IPS-NIHi11 (cell line): ENCODE data around the gene MRPL34.
"Not testable (repeated sequence)": the region's sequence is repeated elsewhere in the genome, so short reads cannot be mapped to it uniquely, and the experiment has no call there.

Experiments used
- DNase-seq: peaks from one replicate; pipeline ENCODE4 v3.0.0; 2012; ENCODE audit warnings: mixed read lengths, low spot score

Gene MRPL34

DNA sequence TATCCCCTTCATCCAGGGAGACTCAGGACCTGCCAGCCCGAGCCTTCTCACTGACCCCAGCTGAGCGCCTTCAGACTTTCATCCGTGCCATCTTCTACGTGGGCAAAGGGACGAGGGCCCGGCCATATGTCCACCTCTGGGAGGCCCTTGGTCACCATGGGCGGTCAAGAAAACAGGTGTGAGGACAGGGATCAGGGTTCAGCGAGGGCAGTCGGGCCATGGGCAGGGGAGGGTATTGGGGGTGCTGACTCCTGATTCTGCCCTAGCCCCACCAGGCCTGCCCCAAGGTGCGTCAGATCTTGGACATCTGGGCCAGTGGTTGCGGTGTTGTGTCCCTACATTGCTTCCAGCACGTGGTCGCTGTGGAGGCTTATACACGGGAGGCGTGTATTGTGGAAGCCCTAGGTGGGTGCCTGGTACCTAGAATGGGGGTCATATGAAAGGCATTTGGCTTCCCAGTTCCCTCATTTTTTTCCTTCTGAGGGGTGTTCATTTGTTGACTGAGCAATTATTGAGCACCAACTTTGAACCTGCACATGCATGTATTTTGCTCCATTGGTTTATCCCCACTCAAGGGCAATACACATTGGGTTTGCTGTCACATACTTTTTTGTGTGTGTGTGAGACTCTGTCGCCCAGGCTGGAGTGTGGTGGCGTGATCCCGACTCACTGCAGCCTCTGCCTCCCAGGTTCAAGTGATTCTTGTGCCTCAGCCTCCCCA is 20.1 kb upstream of the MRPL34 start:
- DNase-seq = no peak

GRCh38 chr19:17286263-17286662 is 19.4 kb upstream of the MRPL34 start:
- no peak for DNase-seq

- no peak for DNase-seq
Measured at GRCh38 chr19:17286752-17287151, 18.9 kb upstream of the MRPL34 start.

- DNase-seq = peak; percentile 91
Measured at GRCh38 chr19:17289489-17289888, 16.2 kb upstream of the MRPL34 start.

GRCh38 chr19:17292301-17293074 is 13.2 kb upstream of the MRPL34 start:
- peak; percentile 97 for DNase-seq

DNA sequence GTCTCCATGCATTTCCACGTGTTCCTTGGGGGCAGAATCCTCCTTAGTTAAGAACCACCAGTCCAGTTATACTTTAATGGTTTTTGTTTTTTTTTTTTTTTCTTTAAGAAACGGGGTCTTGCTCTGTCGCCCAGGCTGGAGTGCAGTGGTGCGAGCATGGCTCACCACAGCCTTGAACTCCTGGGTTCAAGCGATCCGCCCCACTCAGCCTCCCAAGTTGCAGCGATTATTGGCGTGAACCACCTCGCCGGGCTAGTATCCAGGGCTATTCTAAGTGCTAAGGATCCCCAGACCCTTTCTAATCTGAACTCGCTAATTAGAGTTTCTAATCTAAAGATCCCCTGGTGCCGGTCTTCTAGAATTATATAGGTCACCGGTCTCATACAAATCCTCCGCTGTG is 12.1 kb upstream of the MRPL34 start:
- DNase-seq = no peak

DNA sequence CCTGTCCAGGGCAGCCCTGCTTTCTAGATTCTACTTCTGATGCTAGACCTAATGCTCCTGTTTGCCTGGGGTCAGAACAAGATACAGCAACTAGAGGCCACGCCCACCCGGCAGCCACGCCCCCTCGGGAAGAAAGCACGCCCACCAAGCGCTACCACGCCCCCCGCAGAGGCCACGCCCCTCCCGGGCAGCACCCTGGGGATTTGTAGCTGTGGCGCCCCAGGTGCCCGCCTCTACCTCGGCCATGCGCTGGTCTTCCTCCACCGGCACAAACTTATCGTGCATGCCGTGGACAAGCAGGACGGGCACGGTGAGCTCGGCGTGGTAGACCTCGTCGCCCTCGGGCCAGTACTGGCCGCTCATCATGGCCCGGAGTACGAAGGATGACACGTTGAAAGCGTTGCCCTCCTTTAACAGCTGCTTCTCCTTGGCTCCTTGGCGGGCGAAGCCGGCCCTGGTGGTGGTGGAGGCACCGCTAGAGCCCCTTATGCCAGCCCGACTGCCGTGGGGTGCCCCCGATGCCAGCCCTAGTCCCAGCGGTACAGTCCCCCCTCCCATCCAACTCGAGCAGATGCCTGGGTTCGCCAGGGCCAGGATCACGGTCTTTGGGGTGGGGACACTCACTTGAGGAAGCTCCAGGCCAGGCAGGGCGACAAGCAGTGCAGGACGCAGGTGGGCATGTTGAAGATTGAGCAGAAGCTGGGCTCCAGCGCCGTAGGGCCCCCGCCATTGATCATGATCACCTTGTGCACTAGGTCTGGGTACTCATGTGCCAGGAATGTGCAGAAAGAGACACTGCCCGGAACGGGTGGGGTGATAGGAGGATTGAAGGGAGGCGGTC is 11.4 kb upstream of the MRPL34 start:
- peak; percentile 91 for DNase-seq

DNA sequence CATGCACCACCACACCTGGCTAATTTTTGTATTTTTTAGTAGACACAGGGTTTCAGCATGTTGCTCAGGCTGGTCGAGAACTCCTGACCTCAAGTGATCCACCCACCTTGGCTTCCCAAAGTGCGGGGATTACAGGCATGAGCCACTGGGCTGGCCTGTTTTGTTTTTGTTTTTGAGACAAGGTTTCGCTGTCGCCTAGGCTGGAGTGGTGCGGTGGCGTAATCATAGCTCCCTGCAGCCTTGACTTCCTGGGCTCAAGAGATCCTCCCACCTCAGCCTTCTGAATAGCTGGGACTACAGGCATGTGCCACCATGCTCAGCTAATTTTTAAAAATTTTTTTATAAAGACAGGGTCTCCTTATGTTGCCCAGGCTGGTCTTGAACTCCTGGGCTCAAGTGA is 10.1 kb upstream of the MRPL34 start:
- not testable (repeated sequence) for DNase-seq

DNA sequence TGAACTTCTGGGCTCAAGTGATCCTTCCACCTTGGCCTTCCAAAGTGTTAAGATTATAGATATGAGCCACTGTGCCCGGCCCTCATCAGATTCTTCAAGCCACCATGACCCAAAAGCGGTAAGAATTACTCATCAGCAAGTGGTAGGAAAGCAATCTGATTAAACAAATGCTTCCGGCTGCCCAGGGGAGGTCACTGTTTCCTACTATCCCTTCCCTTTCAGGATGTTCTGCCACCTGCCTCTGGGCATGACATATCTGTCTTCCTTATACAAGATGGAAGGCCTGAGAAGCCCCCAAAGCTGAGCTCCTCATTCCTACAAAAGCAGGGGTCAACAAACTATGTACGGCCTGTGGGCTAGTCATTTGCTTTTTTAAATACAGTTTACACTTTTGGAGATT is 9.4 kb upstream of the MRPL34 start:
- no peak for DNase-seq

- DNase-seq = no peak
Measured at GRCh38 chr19:17296976-17297375, 8.7 kb upstream of the MRPL34 start.

DNA sequence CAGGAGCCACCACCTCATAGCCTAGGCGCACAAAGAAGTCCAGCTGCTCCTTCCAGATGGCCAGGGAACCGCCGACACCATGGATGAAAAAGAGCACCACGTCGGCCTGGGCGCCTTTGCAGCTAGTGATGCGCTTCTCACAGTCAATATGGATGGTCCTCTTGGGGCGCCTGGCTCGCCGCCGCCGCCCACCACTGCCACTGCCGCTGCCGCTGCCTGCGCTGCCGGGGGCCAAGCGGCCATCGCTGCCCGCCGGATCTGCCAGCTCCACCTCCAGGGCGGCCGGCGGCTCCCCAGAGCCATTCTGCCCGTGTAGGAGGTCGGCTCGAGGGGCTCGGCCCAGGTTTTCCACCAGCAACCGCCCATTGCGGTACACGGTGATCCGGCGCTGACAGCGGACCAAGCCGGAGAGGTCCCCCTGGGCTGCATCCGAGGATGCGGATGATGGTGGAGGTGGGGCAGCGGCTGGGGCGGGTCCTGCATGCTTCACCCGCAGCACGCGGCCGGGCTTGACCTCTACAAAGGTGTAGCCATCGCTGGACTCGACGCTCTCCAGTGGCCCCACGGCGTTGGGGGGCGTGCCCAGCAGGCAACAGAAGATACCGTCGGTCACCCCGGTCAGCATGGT is 4.6 kb upstream of the MRPL34 start:
- DNase-seq = no peak

DNA sequence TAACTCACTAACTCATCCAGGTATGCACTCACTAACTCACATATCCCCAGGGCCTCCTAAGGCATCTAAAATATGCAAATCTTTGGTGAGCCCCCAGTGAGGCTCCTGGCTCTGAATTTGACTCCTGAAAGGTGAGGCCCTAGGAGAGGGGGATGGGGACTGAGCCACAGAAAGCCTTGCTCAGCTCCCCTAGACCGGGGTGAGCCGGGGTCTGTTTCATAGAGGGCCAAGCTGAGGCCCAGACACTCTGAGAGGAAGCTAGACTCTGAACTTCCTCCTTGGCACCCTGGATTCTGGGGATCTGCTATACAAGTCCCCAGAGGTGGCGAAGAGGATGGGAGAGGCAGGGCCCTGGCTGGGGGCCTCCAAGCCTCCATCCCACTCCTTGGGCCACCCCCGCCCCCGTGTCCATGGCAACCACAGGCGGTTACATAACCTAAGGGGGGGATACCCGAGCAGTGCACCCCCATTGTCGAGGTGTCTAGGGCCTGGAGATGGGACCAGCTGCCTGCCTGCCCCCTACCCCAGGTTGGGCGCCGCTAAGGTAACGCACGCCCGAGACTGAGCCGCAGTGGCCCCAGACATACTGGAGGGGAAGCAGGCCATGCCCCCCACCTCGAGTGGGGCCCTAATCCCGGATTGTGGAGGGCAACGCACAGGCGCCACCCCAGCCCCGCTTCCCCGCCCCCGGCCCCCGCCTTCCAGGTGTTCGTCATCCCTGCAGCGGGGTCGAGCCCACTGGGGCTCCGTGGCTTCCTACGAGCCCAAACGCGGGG is 3.1 kb upstream of the MRPL34 start:
- no peak for DNase-seq

GRCh38 chr19:17303167-17303939 is 2.3 kb upstream of the MRPL34 start, which contains the start of gene ABHD8:
Gene ABHD8, minus strand, starts transcription at chr19:17303425. Its CDS starts 1,809 bp downstream, at chr19:17301616.
- DNase-seq = peak; percentile 89

DNA sequence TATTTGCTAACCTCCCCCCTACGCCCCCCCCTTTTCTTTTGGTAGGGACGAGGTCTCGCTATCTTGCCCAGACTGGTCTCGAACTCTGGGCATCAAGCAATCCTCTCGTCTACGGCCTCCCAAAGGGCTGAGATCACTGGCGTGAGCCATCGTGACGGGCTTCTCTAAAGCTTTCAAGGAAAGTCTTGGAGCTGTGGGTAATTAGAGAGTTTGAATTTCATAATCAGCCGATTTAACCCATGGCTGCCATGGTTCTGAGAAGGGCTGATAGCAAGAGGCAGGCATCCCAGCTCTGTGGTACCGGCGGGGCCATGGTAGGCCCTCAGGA is 1.8 kb upstream of the MRPL34 start:
- DNase-seq = no peak

GRCh38 chr19:17304386-17305215 is 1.1 kb upstream of the MRPL34 start:
- DNase-seq = no peak

DNA sequence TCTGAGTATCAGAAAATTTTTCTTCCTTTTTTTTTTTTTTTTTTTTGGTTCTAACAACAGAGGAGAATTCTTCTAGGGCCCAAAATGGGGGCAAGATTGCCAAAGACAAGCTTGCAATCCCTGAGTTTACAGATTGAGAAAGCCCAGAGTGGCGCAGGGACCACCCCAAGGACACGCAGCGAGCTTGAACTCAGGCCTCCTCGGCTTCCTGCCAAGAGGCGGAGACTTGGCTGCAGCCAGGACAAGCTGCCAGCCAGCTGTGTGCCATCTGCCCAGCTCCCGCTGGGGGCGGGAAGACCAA is 506 bp upstream of the MRPL34 start:
- no peak for DNase-seq

DNA sequence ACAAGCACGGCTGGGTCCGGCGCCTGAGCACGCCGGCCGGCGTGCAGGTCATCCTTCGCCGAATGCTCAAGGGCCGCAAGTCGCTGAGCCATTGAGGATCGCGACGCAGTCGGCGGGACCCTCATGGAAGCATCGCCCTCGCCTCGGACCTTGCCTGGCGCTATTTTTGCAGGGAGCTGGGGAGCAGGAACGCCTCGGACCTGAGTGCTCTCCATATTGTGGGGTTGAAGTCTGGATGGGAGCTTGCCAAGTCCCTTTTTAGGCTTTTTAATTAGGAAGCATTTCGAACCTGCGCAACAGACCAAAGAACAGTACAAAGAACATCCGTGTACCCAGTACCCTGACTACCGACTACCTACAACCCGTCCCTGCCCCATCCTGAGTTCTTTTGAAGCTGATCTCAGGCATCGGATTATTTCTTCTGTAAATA is 628 bp downstream of the MRPL34 start:
- DNase-seq = no peak

DNA sequence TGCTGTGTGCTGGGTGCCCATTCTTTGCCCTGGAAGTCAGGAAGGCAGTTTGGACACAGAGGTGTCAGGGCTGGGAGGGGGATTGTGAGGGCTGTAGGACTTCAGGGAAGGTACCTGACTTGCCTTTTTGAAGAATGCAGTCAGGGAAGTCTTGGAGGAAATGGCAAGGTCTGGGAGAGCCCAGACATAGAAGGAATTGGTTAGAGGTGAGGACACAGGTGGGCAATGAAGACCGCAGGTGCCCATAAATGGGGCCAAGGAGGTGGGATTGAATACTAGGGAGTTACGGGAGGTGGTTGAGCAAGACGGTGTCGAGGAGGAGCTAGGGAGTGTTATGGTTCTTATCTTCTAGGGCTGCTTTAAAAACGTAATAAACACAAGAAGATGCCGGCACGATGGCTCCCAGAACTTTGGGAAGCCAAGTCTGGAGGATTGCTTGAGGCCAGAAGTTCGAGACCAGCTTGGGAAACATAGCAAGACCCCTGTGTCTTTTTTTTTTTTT is 2.3 kb downstream of the MRPL34 start:
- DNase-seq = no peak

- peak; percentile 98 for DNase-seq
Measured at GRCh38 chr19:17309198-17309964, 3.7 kb downstream of the MRPL34 start, which contains the start of gene DDA1. Gene DDA1, plus strand, starts transcription at chr19:17309563. Its CDS starts 92 bp downstream, at chr19:17309655.
